GM12892 (cell line): ENCODE data around the gene SPAAR.

Experiments used
- POLR2A ChIP-seq: IDR thresholded peaks from 2 replicates; pipeline ENCODE4 v1.6.1; 2011; ENCODE audit warnings: low read depth, low read length, control low read depth
- TAF1 ChIP-seq: IDR thresholded peaks from 2 replicates; pipeline ENCODE4 v1.6.1; 2011; ENCODE audit warnings: low read depth, mild to moderate bottlenecking, control low read depth, low read length, borderline replicate concordance

DNA sequence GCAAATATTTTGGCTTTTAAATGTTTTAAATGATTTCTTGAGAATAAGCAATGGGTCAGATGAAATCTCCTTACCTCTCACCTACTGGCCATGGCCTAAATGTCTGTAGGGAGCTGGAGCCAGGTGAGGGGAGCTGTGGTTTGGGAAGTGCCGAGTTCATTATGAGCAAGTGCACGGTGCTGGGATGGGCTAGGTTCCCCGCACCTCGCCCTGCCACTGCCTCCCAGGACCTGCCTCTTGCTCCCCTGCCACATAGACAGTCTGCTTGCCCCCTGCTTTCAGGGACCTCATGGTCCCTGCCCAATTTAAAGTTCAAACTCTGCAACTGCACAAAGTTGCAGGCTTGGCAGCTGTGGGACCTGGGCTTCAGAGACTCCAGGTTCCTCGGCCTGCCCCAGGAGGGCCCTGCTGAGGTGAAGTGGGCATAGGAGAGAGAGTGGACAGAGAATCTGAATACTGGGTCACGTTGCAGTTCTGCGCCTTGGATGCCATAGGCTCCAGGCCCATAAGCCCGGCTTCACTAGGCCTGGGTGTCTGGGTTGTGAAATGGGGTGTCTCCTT is 44.5 kb upstream of the SPAAR start:
- no peak for TF ChIP-seq POLR2A
- TF ChIP-seq TAF1, result no peak
